MM.1S (cell line): ENCODE data around the gene RDH14.

Experiments
- DNase-seq: peaks from one replicate; pipeline ENCODE4 v3.0.0-alpha.2; 2015
- H2AFZ ChIP-seq: fragments of 300-600 bp; sonication (generic); 2 replicates; pipeline ENCODE4 v1.6.0; 2016; ENCODE audit warnings: antibody characterized with exemption, low read length
- H3F3A ChIP-seq: fragments of 300-600 bp; sonication (generic); 2 replicates; pipeline ENCODE4 v1.6.1; 2016; ENCODE audit warnings: mild to moderate bottlenecking, antibody characterized with exemption, low read length, moderate library complexity, mixed read lengths; ENCODE audit not compliant: insufficient read depth
- H3K27ac ChIP-seq: fragments of 300-600 bp; sonication (generic); 2 replicates; pipeline ENCODE4 v1.5.1; 2016; ENCODE audit warnings: mild to moderate bottlenecking, low read length
- H3K27me3 ChIP-seq: fragments of 300-600 bp; sonication (generic); replicated peaks from 2 replicates; pipeline ENCODE4 v1.6.0; 2016; ENCODE audit warnings: low read length; ENCODE audit not compliant: insufficient read depth
- H3K36me3 ChIP-seq: fragments of 300-600 bp; sonication (generic); replicated peaks from 2 replicates; pipeline ENCODE4 v1.6.1; 2016; ENCODE audit warnings: mild to moderate bottlenecking, low read length, mixed read lengths; ENCODE audit not compliant: insufficient read depth
- H3K4me1 ChIP-seq: fragments of 300-600 bp; sonication (generic); 2 replicates; pipeline ENCODE4 v1.6.1; 2016; ENCODE audit warnings: low read length, mixed read lengths
- H3K4me2 ChIP-seq: fragments of 300-600 bp; sonication (generic); 2 replicates; pipeline ENCODE4 v1.6.0; 2016; ENCODE audit warnings: low read depth, low read length
- H3K4me3 ChIP-seq: fragments of 300-600 bp; sonication (generic); 2 replicates; pipeline ENCODE4 v1.5.1; 2016; ENCODE audit warnings: low read length, mixed read lengths
- H3K79me2 ChIP-seq: fragments of 300-600 bp; sonication (generic); 2 replicates; pipeline ENCODE4 v1.6.1; 2016; ENCODE audit warnings: mixed run types, low read length, mixed read lengths
- H3K9ac ChIP-seq: fragments of 300-600 bp; sonication (generic); 2 replicates; pipeline ENCODE4 v1.6.1; 2016; ENCODE audit warnings: low read length, mixed read lengths
- H3K9me2 ChIP-seq: fragments of 300-600 bp; sonication (generic); replicated peaks from 2 replicates; pipeline ENCODE4 v1.6.1; 2016; ENCODE audit warnings: mild to moderate bottlenecking, low read length, mixed read lengths; ENCODE audit not compliant: insufficient read depth
- H3K9me3 ChIP-seq: fragments of 300-600 bp; sonication (generic); replicated peaks from 2 replicates; pipeline ENCODE4 v1.6.1; 2016; ENCODE audit warnings: mild to moderate bottlenecking, low read length, mixed read lengths; ENCODE audit not compliant: insufficient read depth
- H4K20me1 ChIP-seq: fragments of 300-600 bp; sonication (generic); 2 replicates; pipeline ENCODE4 v1.6.1; 2016; ENCODE audit warnings: mild to moderate bottlenecking, low read length, moderate library complexity, mixed read lengths; ENCODE audit not compliant: insufficient read depth
- EZH2 ChIP-seq: fragments of 300-600 bp; sonication (generic); optimal IDR thresholded peaks from 2 replicates; pipeline ENCODE3; 2017; ENCODE audit warnings: low read depth, mild to moderate bottlenecking, antibody characterized with exemption, low read length, mixed read lengths
- EZH2phosphoT487 ChIP-seq: fragments of 300-600 bp; sonication (generic); IDR thresholded peaks from 2 replicates; pipeline ENCODE4 v1.6.1; 2018; ENCODE audit warnings: antibody characterized with exemption, low read length
- TF ChIP-seq, protein P1 (sequence below): fragments of 300-600 bp; sonication (generic); IDR thresholded peaks from 2 replicates; pipeline ENCODE4 v1.5.1; 2016; ENCODE audit warnings: antibody characterized with exemption, low read length, mixed read lengths

Gene RDH14

DNA sequence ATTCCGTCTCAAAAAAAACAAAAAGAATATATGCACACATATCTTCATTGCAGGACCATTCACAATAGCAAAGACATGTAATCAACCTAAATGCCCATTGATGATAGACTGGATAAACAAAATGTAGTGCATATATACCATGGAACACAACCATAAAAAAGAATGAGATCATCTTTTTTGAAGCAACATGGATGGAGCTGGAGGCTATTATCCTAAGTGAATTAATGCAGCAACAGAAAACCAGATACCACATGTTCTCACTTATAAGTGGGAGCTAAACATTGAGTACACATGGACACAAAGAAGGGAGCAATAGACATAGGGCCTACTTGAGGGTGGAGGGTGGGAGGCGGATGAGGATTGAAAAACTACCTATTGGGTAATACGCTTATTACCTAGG is 20.2 kb upstream of the RDH14 start:
- Histone ChIP-seq H3K4me3 (no peak overlapping the region), H3K4me2 (no peak overlapping the region), H3K9me2 (no peaks in the 10 kb centered on the region), H3K9ac (no peak overlapping the region), H3K27me3 (no peaks in the 10 kb centered on the region), H2AFZ (no peak overlapping the region), H3K79me2 (no peaks in the 10 kb centered on the region), H3K9me3 (no peaks in the 10 kb centered on the region), H4K20me1 (no peaks in the 10 kb centered on the region), H3K4me1 (no peaks in the 10 kb centered on the region), H3K27ac (no peak overlapping the region), H3K36me3 (no peaks in the 10 kb centered on the region; the same call in 1 of the 2 replicates), H3F3A (no peaks in the 10 kb centered on the region)
- DNase-seq, result no peak
- TF ChIP-seq EZH2, result no peak

DNA sequence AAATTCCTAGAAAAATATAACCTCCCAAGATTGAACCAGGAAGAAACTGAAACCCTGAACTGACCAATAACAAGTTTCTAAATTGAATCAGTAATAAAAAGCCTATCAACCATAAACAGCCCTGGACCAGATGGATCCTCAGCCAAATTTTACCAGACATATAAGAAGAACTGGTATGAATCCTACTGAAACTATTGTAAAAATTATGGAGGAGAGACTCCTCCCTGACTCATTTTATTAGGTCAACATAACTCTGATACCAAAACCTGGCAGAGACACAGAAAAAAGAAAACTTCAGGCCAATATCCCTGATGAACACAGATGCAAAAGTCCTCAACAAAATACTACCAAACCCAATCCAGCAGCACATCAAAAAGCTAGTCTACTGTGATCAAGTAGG is 17.6 kb upstream of the RDH14 start:
- Histone ChIP-seq H3K36me3 (no peaks in the 10 kb centered on the region; the same call in 1 of the 2 replicates), H3K27ac (no peak overlapping the region), H3K79me2 (no peaks in the 10 kb centered on the region), H3F3A (no peaks in the 10 kb centered on the region), H4K20me1 (no peaks in the 10 kb centered on the region), H3K4me2 (no peak overlapping the region), H3K9me2 (no peaks in the 10 kb centered on the region), H3K9ac (no peak overlapping the region), H3K27me3 (no peaks in the 10 kb centered on the region), H3K9me3 (no peaks in the 10 kb centered on the region), H3K4me3 (no peak overlapping the region), H3K4me1 (no peaks in the 10 kb centered on the region), H2AFZ (no peak overlapping the region)
- DNase-seq, result no peak
- TF ChIP-seq EZH2phosphoT487 (no peak), EZH2 (no peak)
- TF ChIP-seq, protein P1, sequence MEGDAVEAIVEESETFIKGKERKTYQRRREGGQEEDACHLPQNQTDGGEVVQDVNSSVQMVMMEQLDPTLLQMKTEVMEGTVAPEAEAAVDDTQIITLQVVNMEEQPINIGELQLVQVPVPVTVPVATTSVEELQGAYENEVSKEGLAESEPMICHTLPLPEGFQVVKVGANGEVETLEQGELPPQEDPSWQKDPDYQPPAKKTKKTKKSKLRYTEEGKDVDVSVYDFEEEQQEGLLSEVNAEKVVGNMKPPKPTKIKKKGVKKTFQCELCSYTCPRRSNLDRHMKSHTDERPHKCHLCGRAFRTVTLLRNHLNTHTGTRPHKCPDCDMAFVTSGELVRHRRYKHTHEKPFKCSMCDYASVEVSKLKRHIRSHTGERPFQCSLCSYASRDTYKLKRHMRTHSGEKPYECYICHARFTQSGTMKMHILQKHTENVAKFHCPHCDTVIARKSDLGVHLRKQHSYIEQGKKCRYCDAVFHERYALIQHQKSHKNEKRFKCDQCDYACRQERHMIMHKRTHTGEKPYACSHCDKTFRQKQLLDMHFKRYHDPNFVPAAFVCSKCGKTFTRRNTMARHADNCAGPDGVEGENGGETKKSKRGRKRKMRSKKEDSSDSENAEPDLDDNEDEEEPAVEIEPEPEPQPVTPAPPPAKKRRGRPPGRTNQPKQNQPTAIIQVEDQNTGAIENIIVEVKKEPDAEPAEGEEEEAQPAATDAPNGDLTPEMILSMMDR, result no peak

DNA sequence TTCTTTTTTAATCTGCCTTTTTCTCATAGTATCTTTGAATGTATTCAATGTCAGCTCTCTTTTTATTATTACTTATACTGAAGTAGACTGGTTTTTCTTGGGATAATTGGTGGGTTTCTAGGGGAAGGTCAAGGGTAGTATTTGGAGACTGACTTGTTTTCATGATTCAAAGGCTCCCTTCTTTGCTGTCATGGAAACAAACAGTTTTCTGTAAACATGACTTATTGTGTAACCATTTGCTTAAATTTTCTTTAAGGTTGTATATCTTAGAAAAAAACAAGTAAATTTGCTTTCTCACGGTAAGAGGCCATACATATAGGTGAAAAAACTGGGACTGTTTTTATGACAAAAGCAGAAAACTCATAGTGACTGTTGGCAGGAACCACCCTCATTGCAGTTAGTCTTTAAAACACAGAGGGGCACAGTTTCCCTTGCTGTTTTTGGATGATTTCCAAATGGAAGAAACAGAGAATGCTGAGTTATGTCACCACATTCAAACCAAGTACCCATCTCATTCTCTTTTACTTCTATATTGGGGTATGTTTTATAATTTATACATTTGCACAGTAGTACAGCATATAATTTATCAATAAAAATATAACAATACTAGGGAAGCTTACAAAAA is 5.8 kb upstream of the RDH14 start:
- no peaks in the 10 kb centered on the region for H4K20me1 ChIP-seq
- no peak overlapping the region for H3K4me3 ChIP-seq
- H2AFZ ChIP-seq, result no peak overlapping the region
- H3K9ac ChIP-seq, result no peak overlapping the region
- DNase-seq, result no peak
- no peaks in the 10 kb centered on the region for H3K79me2 ChIP-seq
- no peaks in the 10 kb centered on the region for H3K9me3 ChIP-seq
- H3K27ac ChIP-seq, result no peak overlapping the region
- no peaks in the 10 kb centered on the region for H3K27me3 ChIP-seq
- TF ChIP-seq EZH2phosphoT487, result no peak
- TF ChIP-seq EZH2, result no peak
- TF ChIP-seq, protein P1, result no peak
- H3F3A ChIP-seq, result no peaks in the 10 kb centered on the region
- H3K4me1 ChIP-seq, result peaks cover 1% of the 10 kb centered on the region; the same call in 1 of the 2 replicates
- H3K9me2 ChIP-seq, result no peaks in the 10 kb centered on the region
- no peaks in the 10 kb centered on the region; the same call in 1 of the 2 replicates for H3K36me3 ChIP-seq
- H3K4me2 ChIP-seq, result no peak overlapping the region

DNA sequence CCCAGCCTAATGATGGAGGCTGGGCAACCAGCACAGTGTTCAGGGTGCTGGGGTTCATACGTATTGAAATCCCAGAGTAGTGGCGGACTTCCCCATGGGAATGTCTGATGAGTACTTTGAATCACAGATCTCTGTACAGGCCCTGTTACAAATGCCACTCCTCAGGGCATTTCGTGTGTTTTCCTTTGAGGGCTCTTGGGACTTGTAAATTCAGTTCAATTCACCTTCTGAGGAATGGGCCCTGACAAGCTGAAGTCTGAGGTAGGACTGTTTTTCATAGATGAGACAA is 288 bp upstream of the RDH14 start:
- Histone ChIP-seq H3K9ac (peak overlapping the region; percentile 95; the same call in 1 of the 2 replicates), H3K79me2 (peaks cover 21% of the 10 kb centered on the region), H3K4me3 (peak overlapping the region; percentile 78), H3K9me2 (no peaks in the 10 kb centered on the region), H4K20me1 (no peaks in the 10 kb centered on the region), H3F3A (peaks cover 4% of the 10 kb centered on the region; the same call in 1 of the 2 replicates), H3K27ac (peak overlapping the region; percentile 90; the same call in 1 of the 2 replicates), H3K27me3 (no peaks in the 10 kb centered on the region), H3K4me1 (peaks cover 14% of the 10 kb centered on the region), H2AFZ (peak overlapping the region; percentile 86), H3K4me2 (peak overlapping the region; percentile 82), H3K9me3 (no peaks in the 10 kb centered on the region), H3K36me3 (no peaks in the 10 kb centered on the region; the same call in 1 of the 2 replicates)
- no peak for DNase-seq
- no peak for TF ChIP-seq EZH2
- TF ChIP-seq, protein P1, result no peak
- no peak for TF ChIP-seq EZH2phosphoT487
